Activated CD4-positive, alpha-beta T cell treated with anti-CD3 and anti-CD28 coated beads for 48 hours (primary cell): Measurements from ENCODE around the gene SDF4.

ENCODE experiments used
- DNase-seq: peaks from one replicate; pipeline ENCODE4 v3.0.0-alpha.2; 2020

The SDF4 gene

DNA sequence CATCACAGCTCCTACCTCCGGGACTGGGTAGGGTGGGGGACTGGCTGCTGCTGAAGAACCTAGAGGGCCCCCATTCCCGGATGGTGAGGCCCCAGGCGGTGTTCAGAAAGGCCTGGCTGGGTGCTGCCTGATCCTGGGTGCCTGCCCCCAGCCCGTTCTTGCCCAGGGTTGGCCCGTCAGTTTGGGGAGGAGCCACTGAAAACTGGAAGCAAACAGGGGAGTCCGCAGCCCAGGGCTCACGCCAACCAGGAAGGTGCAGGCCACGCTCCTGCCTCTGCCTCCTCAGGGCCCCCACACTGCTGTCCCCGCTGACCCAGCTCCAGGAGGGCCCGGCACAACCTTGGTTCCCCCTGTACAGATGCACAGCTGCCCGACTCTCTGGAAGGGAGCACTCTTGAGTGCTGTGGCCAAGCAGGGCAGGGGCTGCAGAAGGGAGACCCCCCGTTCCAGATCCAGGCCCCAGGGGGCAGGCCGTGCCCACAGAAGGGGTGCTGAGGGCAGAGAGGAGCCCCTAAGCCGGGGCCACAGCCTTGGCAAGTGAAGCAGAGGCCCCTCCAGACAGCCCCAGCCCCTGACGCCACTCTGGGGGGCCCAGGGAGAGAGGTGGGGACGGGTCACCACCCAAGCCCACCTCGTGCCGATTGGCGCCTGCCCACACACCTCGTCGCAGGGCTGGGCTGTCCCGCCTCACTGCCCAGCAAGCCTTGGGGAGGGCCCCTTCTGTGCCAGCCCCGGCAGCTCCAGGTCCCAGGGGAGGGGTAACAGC, 9.2 kb upstream of the SDF4 start:
- no peak for DNase-seq

DNA sequence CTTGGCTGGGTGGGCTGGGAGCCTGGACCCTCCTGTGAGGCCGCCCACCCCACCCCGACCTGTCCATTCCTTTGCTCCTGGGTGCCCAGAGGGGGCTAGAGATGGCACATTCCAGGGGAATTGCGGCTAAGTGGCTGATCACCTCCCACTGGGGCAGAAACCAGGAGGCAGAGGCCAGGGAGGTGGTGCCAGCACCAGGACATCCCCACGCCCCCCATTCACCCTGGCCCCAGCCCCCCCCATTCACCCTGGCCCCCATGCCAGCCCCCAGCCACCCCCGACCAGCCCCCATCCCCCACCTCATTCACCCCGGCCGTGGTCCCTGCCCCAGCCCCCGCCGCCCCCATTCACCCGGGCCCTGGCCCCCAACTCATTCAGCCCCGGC, 8.5 kb upstream of the SDF4 start:
- DNase-seq: no peak

DNA sequence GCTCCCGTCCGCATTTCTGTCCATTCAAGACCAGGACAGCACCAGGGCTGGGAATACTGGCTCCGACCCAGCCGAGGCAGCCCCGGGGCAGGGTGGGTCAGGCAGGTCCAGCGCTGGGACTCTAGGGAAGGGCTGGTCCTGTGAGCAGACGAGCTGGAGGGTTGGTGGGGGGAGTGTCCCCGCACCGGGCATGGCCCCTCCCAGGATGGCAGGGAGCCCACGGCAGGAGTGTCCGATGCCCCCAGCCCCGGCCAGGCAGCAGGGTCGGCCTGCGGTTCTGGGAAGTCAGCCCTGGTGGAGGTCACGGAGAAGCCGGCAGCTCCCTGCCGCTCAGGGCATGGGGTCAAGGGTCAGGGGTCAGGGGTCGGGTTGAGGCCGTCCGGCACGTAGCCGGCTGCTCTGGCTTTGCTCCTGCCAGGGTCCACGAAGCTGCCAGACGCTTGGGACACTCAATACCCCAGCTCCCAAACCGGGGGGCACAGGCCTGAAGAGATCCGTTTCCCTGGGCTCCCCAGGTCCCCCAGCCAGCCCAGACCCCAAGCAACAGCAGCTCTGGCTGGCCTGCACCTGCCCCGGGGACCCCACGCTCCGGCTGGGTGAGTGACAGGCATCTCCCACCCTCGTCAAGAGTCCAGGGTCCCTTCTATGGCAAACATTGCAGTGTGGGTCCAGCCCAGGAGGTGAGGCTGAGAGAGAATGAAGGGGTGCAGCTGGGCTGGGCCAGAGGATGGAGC, 8.0 kb upstream of the SDF4 start:
- DNase-seq: no peak

DNA sequence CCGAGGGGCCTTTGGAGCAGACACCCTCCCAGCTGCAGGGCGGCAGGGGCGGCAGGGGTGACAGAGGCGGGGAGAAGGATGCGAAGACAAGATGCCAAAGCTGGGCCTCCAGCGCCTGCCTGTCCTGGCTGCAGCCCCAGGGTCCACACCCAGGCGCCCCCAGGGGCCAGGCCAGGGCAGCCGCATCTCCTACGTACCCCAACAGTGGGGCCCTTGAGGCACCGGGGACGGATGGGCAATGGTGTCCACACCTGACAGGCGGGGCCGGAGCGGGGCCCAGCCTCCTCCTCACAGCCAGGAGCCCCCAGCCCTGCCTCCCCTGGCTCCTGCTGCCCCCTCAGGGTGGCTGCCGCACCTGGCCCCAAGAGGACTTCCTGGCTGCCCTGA, 7.4 kb upstream of the SDF4 start:
- no peak for DNase-seq

DNA sequence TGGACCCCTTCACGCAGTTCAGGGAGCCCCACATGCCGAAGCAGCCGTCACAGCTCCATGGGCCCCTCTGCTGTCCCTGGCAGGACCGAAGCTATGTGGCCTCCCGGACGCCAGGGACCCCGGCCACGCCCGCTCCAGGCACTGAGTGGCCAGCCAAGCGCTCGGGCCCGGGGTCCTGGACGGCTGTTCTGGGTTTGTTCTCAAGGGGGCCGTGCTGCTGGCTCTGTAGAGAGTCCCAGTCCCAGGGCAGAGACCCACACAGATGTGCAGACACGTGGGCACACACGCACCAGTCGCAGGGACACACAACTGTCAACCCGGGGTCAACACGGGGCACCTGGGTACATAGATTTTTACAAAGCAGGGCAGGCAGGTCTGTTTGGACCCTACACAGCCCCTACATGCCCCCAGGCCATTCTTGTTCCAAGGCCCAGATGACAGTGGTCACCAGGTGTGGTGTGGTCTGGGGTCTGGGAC, 6.9 kb upstream of the SDF4 start:
- no peak for DNase-seq

DNA sequence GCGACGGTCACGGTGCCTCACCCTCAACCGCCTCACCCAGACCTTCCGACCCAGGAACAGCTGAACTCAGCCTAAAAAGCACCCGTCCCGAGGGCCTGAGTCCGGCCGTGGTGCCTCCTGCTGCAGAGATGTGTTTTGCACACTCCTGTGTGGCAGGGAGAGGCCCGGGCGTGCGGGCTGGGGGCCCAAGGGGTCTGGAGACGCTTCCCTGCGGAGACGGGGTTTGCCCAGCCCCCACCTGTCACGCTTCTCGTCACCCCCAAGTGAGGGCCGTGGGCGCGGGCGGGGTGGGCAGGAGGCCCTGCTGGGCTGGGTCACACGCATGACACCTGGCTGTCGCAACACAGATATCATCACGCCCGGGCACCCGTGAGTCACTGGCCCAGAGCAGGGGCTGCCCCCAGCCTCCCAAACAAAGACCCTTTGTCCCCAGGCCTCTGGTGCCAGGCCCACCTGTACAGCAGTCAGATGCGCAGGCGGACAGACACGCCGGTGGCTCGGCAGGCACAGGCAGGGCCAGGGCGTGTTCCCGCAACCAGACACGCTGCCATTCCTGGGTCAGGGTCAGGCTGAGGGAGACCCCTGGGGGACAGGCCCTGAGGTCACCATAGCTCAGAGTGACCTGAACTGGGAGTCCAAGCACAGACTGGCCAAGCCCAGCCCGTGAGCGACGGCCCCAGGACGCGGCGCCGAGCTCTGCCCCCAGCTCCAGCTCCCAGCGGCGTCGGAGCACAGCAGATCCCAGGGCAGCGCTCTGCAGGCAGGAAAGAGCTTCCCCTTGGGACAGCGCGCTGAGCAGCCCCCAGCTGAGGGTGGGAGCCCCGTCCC, 6.3 kb upstream of the SDF4 start:
- DNase-seq: no peak

DNA sequence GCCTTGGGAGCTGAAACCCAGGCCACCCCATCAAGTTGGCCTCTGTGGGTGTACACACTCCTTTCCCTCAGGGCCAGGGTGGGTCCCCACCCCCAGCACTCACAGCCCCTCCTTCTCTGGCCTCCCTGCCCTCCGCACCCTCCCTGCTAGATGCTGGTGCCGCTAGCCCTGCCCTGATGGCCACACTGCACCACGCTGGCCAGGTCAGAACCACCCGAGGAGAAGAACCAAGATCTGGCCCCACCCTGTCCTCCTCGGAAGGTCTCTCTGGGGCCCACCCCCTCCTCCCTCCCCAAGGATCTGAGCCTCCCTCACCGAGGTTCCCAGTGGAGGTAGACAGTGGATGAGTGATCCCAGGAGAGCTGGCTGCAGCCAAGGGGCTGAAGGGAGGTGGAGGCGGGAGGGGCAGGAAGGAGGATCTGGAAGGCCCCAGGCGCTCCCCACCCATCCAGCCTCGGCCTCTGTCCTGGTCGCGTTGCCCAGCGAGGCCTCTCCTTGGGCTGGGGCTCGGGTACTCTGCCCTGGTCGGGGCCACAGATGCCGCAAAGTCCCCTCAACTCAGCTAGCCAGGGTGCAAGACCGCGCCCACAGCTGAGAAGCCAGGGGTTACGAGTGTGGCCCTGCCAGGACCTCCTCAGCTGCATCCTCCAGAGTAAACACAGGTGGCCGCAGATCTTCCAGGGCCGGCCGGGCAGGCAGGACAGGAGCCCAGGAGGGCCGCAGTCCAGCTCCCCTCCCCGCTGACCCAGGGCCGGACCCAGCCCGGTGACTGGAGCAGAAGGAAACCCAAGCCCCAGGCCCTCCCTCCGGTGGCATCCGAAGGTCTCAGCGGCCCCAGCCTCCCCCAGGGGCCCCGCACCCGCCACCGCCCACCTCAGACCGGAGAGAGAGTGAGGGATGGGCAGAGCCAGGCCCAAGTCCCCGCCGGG, 5.4 kb upstream of the SDF4 start:
- DNase-seq: no peak

DNA sequence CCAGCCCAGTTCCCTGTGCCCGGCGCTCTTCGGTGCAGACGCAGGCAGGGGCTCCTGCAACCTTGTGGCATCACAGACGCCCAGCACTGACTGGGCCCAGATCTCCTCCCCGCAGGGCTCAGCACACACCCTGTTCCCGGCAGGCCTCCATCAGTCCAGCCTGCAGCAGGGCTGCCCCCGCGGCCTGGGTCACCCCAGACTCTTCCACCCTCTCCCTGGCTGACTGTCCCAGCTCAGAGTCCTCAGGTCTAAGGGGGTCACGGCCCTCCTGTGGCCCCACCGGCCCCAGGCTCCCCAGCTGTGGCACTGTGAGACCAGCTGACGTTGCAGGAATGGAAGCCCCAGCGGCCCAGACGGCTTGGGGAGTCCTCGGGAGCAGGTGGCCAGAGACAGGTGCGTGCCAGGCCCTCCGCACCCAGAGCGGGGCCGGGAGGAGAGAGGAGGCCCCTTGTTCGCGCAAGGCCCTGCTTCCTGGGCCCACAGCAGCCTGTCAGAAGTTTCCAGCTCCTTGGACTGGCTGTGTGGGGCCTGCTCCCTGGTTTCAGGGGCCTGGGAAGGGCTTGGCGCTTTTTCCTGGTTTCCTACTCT, 4.5 kb upstream of the SDF4 start:
- DNase-seq: no peak

DNA sequence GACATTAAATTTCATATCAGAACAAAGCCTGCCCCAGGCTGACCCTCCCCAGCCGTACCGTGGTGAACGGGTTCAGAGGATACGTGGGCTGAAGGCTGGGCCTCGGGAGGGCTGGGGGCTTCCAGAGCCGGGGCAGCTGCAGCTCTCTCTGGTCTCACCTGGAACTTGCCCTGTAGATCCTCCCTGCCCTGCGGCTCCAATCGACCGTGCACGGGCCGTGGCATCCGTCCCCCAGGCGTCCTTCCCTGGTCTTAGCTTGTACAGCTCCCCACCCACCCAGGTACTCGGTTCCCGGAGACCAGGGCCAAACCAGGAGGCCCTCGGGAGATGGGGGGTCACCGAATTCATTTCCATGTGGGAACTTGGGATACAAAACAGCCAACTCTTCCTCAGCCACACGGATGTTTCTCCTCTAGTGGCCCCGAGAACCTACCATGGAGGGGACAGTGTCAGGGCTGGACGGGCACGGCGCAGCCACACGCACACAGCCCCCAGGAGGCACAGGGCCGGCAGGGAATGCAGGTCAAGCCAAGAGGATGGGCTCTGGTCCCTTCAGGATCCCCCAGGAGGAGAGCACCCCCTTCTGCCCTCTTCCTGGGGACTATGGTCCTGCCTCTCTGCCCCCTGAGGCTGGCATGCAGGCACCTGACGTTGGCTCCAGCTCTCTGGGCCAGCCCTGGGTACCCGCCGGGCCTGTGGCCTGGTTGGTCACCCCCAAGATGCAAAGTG, 3.4 kb upstream of the SDF4 start:
- no peak for DNase-seq

DNA sequence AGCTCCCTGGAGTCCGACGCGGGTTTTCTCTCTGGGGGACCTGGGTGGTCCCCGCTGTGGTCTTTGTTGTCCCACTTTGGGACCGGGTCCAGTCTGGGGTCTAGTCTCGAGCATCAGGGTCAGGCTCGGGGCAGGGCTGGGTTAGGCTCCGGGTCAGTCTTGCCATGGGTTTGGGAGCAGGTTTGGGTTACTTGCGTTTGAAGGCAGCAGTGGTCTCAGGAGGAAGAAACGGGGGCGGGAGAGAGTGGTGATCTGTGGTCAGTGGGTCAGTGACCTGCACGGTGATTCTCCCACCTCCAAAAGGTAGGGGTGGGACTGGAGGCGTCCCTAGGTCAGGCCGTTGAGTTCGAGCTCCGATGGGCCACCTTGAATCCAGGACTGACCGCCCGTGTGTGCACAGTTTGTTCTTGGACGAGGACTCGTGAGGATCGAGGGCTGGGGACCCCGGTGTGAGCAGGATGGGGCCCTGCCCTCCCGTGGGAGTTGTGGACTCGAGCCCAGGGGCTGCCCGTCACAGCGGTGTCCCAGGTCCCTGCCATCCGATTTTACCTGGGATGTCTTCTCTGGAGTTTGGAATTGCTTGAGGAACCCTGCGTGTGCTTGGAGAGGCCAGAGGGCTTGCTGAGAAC, 2.5 kb upstream of the SDF4 start:
- no peak for DNase-seq

DNA sequence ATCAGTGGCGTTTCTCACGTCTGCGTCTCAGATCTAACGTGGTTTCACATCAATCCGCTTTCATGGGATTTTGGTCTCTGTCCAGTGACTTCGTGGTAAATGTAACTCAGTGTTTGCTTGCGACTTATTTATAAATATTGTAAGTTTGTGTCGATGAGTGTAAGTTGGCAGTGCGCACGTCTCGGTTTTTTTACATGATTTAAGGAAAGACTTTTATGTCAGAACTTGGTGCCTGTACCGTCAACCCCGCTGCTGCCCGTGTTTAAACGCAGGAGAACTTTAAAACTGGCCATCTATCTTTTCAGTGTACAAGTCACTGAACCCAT, 1.7 kb upstream of the SDF4 start:
- DNase-seq: no peak

DNA sequence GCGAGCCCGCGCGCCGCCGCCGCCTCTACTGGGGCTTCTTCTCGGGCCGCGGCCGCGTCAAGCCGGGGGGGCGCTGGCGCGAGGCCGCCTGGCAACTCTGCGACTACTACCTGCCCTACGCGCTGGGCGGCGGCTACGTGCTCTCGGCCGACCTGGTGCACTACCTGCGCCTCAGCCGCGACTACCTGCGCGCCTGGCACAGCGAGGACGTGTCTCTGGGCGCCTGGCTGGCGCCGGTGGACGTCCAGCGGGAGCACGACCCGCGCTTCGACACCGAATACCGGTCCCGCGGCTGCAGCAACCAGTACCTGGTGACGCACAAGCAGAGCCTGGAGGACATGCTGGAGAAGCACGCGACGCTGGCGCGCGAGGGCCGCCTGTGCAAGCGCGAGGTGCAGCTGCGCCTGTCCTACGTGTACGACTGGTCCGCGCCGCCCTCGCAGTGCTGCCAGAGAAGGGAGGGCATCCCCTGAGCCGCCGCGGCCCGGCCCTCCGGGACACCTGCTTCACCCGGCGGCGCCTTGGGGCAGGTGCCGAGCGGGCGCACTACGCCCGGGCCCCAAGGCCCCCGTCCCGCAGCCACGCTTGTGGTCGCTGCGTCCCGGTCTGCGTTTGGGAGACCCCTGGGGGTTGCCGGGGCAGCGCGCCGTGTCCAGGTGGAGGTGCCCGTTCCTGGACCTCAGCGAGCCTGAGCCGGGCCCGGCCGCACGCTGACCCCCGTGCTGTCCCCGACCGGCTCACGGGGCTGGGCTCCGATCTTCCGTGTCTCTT, 1.2 kb upstream of the SDF4 start:
- DNase-seq: no peak

DNA sequence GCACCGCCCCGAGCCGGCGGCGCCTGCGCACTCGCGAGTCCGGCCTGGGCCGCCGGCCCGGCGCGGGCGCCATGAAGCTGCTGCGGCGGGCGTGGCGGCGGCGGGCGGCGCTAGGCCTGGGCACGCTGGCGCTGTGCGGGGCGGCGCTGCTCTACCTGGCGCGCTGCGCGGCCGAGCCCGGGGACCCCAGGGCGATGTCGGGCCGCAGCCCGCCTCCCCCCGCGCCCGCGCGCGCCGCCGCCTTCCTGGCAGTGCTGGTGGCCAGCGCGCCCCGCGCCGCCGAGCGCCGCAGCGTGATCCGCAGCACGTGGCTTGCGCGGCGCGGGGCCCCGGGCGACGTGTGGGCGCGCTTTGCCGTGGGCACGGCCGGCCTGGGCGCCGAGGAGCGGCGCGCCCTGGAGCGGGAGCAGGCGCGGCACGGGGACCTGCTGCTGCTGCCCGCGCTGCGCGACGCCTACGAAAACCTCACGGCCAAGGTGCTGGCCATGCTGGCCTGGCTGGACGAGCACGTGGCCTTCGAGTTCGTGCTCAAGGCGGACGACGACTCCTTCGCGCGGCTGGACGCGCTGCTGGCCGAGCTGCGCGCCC, 501 bp upstream of the SDF4 start, which contains the start of gene B3GALT6:
TSS of gene B3GALT6 (plus strand) at position 30 of the 588 bp plus-strand sequence. CDS start at position 72, 42 bp downstream.
- DNase-seq: no peak

DNA sequence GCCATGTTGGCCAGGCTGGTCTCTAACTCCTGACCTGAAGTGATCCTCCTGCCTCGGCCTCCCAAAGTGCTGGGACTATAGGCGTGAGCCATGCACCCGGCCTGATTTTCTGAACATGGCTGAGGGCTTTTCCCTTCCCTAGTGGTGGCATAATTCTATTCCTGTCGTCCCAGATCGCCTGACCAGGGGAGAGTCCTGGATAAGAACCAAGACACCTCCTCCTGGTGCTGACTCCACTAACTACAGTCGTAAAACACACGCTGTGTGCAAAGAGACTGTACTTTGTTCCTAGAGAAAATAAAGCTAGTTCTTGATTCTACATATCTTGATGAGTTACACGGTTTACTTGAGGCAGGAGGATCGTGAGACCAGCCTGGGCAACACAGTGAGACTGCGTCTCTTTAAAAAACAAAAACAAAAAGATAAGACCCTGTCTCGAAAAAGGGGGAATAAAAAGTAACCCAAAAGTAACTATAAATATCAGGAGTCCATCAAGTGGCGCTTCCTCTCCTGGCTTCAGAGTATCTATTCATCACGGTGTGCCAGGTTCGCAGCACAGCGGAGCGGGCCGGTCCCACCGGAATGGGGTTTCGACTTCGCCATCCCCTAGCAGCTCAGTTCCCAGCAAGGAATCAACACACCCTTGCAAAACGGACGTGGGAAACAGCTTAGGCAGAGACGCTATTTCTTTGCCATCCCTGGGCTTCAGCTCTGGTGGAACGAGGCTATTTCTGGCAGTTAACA, 973 bp downstream of the SDF4 start:
- DNase-seq: no peak

DNA sequence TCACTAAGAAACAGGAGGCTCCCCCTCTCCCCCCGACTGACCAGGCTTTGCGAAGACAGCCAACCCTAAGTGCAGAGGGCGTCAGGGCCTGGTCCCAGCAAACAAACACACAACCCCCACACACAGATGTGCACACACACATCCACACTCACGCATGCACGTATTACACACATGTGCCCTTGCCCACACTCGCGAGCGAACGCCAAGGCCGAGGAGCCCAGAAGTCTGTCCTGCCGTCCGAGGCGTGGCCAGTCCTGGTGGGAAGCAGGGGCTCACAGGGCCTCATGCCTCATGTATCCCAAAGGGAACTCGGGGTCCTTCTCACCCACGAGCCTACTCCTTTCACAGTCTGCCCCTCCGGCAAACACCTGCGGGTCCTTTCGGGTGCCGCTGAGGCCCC, 2.0 kb downstream of the SDF4 start:
- DNase-seq: no peak

DNA sequence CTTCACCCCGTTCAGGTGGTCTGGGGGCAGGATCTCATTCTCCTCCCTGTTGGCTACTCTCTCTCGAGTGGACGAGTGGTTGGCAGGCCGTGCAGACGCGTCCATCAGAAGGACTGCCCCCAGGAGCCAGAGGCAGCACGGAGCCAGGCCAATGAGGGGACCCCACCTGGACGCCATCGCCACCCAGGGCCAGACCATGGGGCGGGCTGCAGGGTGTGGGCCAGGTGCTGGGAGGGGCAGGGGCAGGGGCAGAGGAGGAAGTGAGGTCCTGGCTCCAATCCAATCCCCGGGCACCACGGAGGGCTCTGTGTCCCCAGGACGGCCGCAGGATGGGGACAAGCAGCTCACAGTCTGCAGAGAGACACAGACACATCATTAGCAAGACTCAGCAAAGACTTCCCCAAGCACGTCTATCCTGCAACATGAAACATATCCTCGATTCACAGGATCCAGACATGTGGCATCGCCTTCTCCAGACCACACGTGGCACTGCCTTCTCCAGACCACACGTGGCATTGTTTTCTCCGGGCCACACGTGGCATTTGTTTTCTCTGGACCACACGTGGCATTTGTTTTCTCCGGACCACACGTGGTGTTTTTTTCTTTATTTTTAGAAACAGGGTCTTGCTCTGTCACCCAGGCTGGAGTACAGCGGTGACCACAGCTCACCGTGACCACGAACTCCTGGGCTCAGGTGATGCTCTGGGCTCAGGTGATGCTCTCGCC, 3.0 kb downstream of the SDF4 start:
- DNase-seq: no peak

DNA sequence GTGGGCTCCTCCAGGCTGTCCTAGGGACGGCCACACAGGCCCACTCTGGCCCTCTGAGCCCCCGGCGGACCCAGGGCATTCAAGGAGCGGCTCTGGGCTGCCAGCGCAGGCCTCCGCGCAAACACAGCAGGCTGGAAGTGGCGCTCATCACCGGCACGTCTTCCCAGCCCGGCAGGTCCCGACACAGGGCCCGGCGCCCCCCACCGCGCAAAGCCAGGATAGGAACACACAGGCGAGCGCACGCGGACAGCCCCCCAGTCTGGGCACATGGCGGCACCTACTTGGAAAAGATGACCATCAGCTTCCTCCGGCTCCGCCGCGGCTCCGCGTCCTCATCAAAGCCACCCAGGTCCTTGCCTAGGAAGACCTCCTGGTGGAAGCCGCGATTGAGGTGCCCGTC, 3.6 kb downstream of the SDF4 start:
- no peak for DNase-seq

DNA sequence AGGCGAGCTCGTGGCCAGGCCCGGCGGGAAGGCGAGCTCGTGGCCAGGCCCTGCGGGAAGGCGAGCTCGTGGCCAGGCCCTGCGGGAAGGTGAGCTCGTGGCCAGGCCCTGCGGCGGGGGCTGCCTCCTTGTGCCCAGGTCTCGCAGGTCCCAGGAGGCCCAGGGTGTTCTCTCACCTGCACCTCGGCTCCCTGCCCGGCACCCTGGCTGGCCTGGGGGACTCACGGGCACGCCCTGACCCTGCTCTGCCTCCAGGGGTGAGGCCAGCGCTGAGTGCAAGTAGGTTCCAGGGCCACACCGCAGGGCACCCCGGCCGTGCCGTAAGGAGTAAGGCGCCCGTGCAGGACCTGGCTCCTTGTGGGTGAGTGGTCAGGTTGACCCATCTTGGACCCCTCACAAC, 4.4 kb downstream of the SDF4 start:
- no peak for DNase-seq
